Endothelial cell of umbilical vein (primary cell): ENCODE measurements around the gene WDR27. TPM values are rescaled to one million over a fixed set of nuclear protein-coding genes. Genes with fewer than 3 reads are reported as not detected.

Experiments
- BruUV-seq: library from RNA; stranded (reverse); fragments of 400-500 nt; replicated peaks from 2 replicates; lab custom pipeline; 2021; lab: Mats Ljungman, UMichigan
- CTCF ChIA-PET: fragments of 300-600, 350-600 bp; sonication (Branson Sonifier 250); formaldehyde crosslinking; loops from one replicate; lab custom pipeline; 2021; ENCODE audit warnings: antibody characterized with exemption, inconsistent platforms; lab: Charles Lee
- POLR2A ChIA-PET: fragments of 300-600, 350-600 bp; sonication (Branson Sonifier 250); formaldehyde crosslinking; loops from one replicate; lab custom pipeline; 2021; ENCODE audit warnings: antibody characterized with exemption, inconsistent platforms; lab: Charles Lee
- DNase-seq: peaks from one replicate; pipeline ENCODE4 v3.0.0-alpha.2; 2011; ENCODE audit warnings: low read depth, low spot score
- FAIRE-seq: peaks from 2 replicates; lab custom pipeline; 2011; peaks lifted over from hg19 to GRCh38; lab: Jason Lieb, UNC
- H2AFZ ChIP-seq: 2 replicates; pipeline ENCODE4 v1.6.0; 2012; ENCODE audit warnings: low read depth, low read length, control low read depth, inconsistent platforms
- H3K27ac ChIP-seq: 2 replicates; pipeline ENCODE4 v1.5.1; 2011; ENCODE audit warnings: low read depth, mild to moderate bottlenecking, control low read depth, low read length, moderate library complexity; ENCODE audit not compliant: insufficient read depth
- H3K27me3 ChIP-seq, 2 experiments: 2 replicates each; pipeline versions ENCODE4 v1.6.0 to v1.6.1; 2011; ENCODE audit warnings: low read length in 2 of 2, mixed read lengths in 1 of 2; ENCODE audit not compliant: control insufficient read depth in 2 of 2, insufficient read depth in 2 of 2
- H3K36me3 ChIP-seq, 2 experiments: 2 replicates in 1 of 2; 3 replicates in 1 of 2; pipeline ENCODE4 v1.5.1; 2011; ENCODE audit warnings: low read length in 2 of 2, mild to moderate bottlenecking in 1 of 2, moderate library complexity in 1 of 2; ENCODE audit not compliant: control insufficient read depth in 2 of 2, insufficient read depth in 2 of 2; ENCODE audit errors: extremely low read depth in 1 of 2
- H3K4me1 ChIP-seq: 3 replicates; pipeline ENCODE4 v1.5.1; 2011; ENCODE audit warnings: mild to moderate bottlenecking, low read length; ENCODE audit not compliant: control insufficient read depth, insufficient read depth; ENCODE audit errors: extremely low read depth
- H3K4me2 ChIP-seq: 2 replicates; pipeline ENCODE4 v1.6.1; 2011; ENCODE audit warnings: low read length, control low read depth, mixed read lengths; ENCODE audit not compliant: insufficient read depth
- H3K4me3 ChIP-seq, 3 experiments: fragments of 200-600 bp in 1 of 3; sonication (generic), shearing (Covaris generic) in 1 of 3; replicated peaks in 1 of 3; 2 replicates each; pipeline ENCODE4 v1.5.1; 2011 to 2016; ENCODE audit warnings: control low read depth in 3 of 3, low read length in 3 of 3, mild to moderate bottlenecking in 2 of 3, inconsistent platforms in 1 of 3, low read depth in 1 of 3, moderate library complexity in 1 of 3; ENCODE audit not compliant: insufficient read depth in 1 of 3
- H3K79me2 ChIP-seq: 2 replicates; pipeline ENCODE4 v1.6.0; 2012; ENCODE audit warnings: low read length, inconsistent platforms; ENCODE audit not compliant: control insufficient read depth, insufficient read depth
- H3K9ac ChIP-seq: replicated peaks from 2 replicates; pipeline ENCODE3; 2011; ENCODE audit warnings: low read length, control low read depth; ENCODE audit not compliant: insufficient read depth; ENCODE audit errors: extremely low read depth
- H3K9me1 ChIP-seq: replicated peaks from 3 replicates; pipeline ENCODE4 v1.6.0; 2011; ENCODE audit warnings: mild to moderate bottlenecking, low read length; ENCODE audit not compliant: control insufficient read depth, insufficient read depth; ENCODE audit errors: extremely low read depth
- H3K9me3 ChIP-seq: replicated peaks from 2 replicates; pipeline ENCODE4 v1.5.1; 2012; ENCODE audit warnings: low read length, inconsistent platforms; ENCODE audit not compliant: control insufficient read depth, insufficient read depth
- H4K20me1 ChIP-seq: replicated peaks from 2 replicates; pipeline ENCODE3; 2011; ENCODE audit warnings: mild to moderate bottlenecking, low read length; ENCODE audit not compliant: control insufficient read depth, insufficient read depth; ENCODE audit errors: extremely low read depth
- EZH2 ChIP-seq: IDR thresholded peaks from 2 replicates; pipeline ENCODE4 v1.6.1; 2012; ENCODE audit warnings: borderline replicate concordance, low read depth, mild to moderate bottlenecking, moderate library complexity, low read length, inconsistent platforms; ENCODE audit not compliant: severe bottlenecking
- FOS ChIP-seq: IDR thresholded peaks from 2 replicates; pipeline ENCODE4 v1.6.1; 2011; ENCODE audit warnings: mild to moderate bottlenecking, low read length, moderate library complexity, borderline replicate concordance; ENCODE audit not compliant: insufficient read depth
- GATA2 ChIP-seq: IDR thresholded peaks from 2 replicates; pipeline ENCODE4 v1.7.0; 2011; ENCODE audit warnings: low read depth, mild to moderate bottlenecking, moderate library complexity, mixed read lengths, low read length; ENCODE audit not compliant: insufficient read length, insufficient read depth
- JUN ChIP-seq: IDR thresholded peaks from 2 replicates; pipeline ENCODE4 v1.6.1; 2011; ENCODE audit warnings: borderline replicate concordance, low read depth; ENCODE audit not compliant: insufficient read length, insufficient read depth
- MYC ChIP-seq: IDR thresholded peaks from one replicate; pipeline ENCODE4 v1.6.1; 2011; ENCODE audit warnings: mild to moderate bottlenecking, low read depth, low read length
- POLR2A ChIP-seq: IDR thresholded peaks from 2 replicates; pipeline ENCODE4 v1.6.1; 2012; ENCODE audit warnings: low read depth, mild to moderate bottlenecking, control low read depth, low read length
- POLR2AphosphoS5 ChIP-seq: IDR thresholded peaks from 2 replicates; pipeline ENCODE4 v1.6.1; 2012; ENCODE audit warnings: low read depth, mild to moderate bottlenecking, control low read depth, low read length, moderate library complexity; ENCODE audit not compliant: insufficient read depth
- dilution Hi-C: fragments of 300-500 bp; cut with MboI; formaldehyde crosslinking; loops from one replicate; pipeline ENCODE4 v1.15.0; 2019; ENCODE audit warnings: low sequenced_read_pairs; ENCODE audit not compliant: extremely low pct_ligation_motif_present
- intact Hi-C: fragments of 100-400 bp; cut with micrococcal nuclease; formaldehyde crosslinking; loops from one replicate; pipeline ENCODE4 v1.10.0; 2022
- polyA plus RNA-seq, 4 experiments: library from polyadenylated mRNA; depleted of rRNA in 3 of 4; stranded (reverse) in 3 of 4; unstranded in 1 of 4; fragments of >200 nt; gene quantifications; 2 replicates each; pipeline versions ENCODE4 v1.2.1 to v1.2.3, GENCODE V29; 2011 to 2012; ENCODE audit warnings: missing spikeins in 1 of 4
- total RNA-seq: library from RNA; stranded (reverse); gene quantifications from 2 replicates; pipeline ENCODE4 v1.2.3, GENCODE V29; 2021
- TF ChIP-seq, protein P1 (sequence below), 2 donors: IDR thresholded peaks; 1 replicate in 1 of 2; 2 replicates in 1 of 2; pipeline ENCODE4 v1.5.1; 2011; ENCODE audit warnings: low read length in 2 of 2, mild to moderate bottlenecking in 2 of 2, moderate library complexity in 2 of 2, control low read depth in 1 of 2, inconsistent platforms in 1 of 2, low read depth in 1 of 2; ENCODE audit not compliant: insufficient read depth in 1 of 2; ENCODE audit errors: extremely low read depth in 1 of 2
- TF ChIP-seq, protein P2 (sequence below): IDR thresholded peaks from 2 replicates; pipeline ENCODE4 v1.6.1; 2011; ENCODE audit not compliant: insufficient read depth, insufficient read length

The WDR27 gene
- total and polyA plus RNA-seq, 2 donors (not counting 3 experiments of a cell fraction or from before 2014, with no cell fraction given): 60.1 to 69.7 TPM

DNA sequence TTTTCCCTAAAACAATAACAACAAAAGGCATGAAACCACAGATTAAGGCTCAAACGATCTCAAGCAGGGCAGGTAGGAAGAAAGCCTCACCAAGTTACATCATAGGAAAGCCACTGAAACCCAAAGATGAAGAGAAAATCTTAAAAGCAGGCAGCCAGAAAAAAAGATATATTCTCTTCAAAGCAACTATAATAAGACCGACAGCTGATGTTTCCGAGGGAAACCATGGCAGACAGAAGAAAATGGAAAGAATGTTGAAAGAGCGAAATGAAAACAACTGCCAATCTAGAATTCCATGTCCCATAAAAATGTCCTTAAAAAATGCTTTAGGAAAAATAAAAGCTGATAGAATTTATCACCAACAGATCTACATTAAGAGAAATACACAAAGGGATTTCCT is 286.6 kb downstream of the WDR27 start:
- FAIRE-seq (no peak), DNase-seq (no peak)
- H3K79me2 ChIP-seq: no peaks in the 10 kb centered on the region
- dilution Hi-C loops (no loop called here), intact Hi-C loops (no loop called here)
- H3K27me3 ChIP-seq: no peaks in the 10 kb centered on the region
- no peak overlapping the region for H2AFZ ChIP-seq
- POLR2A ChIA-PET: no interaction called here
- H3K4me1 ChIP-seq: no peaks in the 10 kb centered on the region
- H3K9ac ChIP-seq: no peak overlapping the region
- BruUV-seq: no TSS peak
- H3K9me1 ChIP-seq: no peaks in the 10 kb centered on the region
- no peak overlapping the region for H3K4me3 ChIP-seq
- no peaks in the 10 kb centered on the region for H3K9me3 ChIP-seq
- no peaks in the 10 kb centered on the region for H3K36me3 ChIP-seq
- H3K27ac ChIP-seq: no peak overlapping the region
- TF ChIP-seq POLR2A (no peak), FOS (no peak), EZH2 (no peak), JUN (no peak), POLR2AphosphoS5 (no peak), MYC (no peak), GATA2 (no peak)
- TF ChIP-seq, protein P1, sequence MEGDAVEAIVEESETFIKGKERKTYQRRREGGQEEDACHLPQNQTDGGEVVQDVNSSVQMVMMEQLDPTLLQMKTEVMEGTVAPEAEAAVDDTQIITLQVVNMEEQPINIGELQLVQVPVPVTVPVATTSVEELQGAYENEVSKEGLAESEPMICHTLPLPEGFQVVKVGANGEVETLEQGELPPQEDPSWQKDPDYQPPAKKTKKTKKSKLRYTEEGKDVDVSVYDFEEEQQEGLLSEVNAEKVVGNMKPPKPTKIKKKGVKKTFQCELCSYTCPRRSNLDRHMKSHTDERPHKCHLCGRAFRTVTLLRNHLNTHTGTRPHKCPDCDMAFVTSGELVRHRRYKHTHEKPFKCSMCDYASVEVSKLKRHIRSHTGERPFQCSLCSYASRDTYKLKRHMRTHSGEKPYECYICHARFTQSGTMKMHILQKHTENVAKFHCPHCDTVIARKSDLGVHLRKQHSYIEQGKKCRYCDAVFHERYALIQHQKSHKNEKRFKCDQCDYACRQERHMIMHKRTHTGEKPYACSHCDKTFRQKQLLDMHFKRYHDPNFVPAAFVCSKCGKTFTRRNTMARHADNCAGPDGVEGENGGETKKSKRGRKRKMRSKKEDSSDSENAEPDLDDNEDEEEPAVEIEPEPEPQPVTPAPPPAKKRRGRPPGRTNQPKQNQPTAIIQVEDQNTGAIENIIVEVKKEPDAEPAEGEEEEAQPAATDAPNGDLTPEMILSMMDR (IDR thresholded peaks at IDR 0.05; ENCODE audit: extremely low read depth in 1 of 2, insufficient read depth in 1 of 2, low read depth in 1 of 2, low read length in 2 of 2): no peak
- TF ChIP-seq, protein P2, sequence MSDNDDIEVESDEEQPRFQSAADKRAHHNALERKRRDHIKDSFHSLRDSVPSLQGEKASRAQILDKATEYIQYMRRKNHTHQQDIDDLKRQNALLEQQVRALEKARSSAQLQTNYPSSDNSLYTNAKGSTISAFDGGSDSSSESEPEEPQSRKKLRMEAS: no peak
- H4K20me1 ChIP-seq: no peaks in the 10 kb centered on the region
- CTCF ChIA-PET: no interaction called here
- H3K4me2 ChIP-seq: no peak overlapping the region
